HCT116 (cell line): Measurements from ENCODE around the gene LY6G6D. TPM values are rescaled to one million over a fixed set of nuclear protein-coding genes. Genes with fewer than 3 reads are reported as not detected.

Source experiments
- ATAC-seq: fragments of 200-7000 bp; cut with Tn5 transposase; 2 replicates; pipeline ENCODE4 v1.9.1; 2020; ENCODE audit warnings: mild to moderate bottlenecking, moderate library complexity
- BruUV-seq: library from RNA; stranded (reverse); fragments of 400-500 nt; replicated peaks from 2 replicates; lab custom pipeline; 2021; lab: Mats Ljungman, UMichigan
- CTCF ChIA-PET: fragments of 300-600 bp; sonication (Branson Sonifier 250); formaldehyde crosslinking; loops from one replicate; lab custom pipeline; 2021; ENCODE audit warnings: antibody characterized with exemption; lab: Charles Lee
- POLR2A ChIA-PET: fragments of 300-600, 350-600 bp; sonication (Branson Sonifier 250); formaldehyde crosslinking; loops from one replicate; lab custom pipeline; 2021; ENCODE audit warnings: antibody characterized with exemption; lab: Charles Lee
- RAD21 ChIA-PET, 2 experiments: fragments of 300-600 bp; sonication (Branson Sonifier 250); formaldehyde crosslinking; loops; one replicate each; lab custom pipeline; 2023; ENCODE audit warnings: low total read pairs in 2 of 2; ENCODE audit not compliant: uncharacterized antibody in 2 of 2, unreplicated experiment in 2 of 2, low non-redundant PET in 1 of 2; lab: Charles Lee
- DNase-seq: peaks from one replicate; pipeline ENCODE4 v3.0.0-alpha.2; 2010; ENCODE audit warnings: low read depth, low spot score
- H2AFZ ChIP-seq: fragments of 200-600 bp; shearing (Covaris generic), sonication (generic); 2 replicates; pipeline ENCODE4 v1.6.1; 2017; ENCODE audit warnings: low read depth, mixed run types, mixed read lengths, antibody characterized with exemption, low read length; ENCODE audit not compliant: poor library complexity, severe bottlenecking
- H3K27ac ChIP-seq: 2 replicates; pipeline ENCODE4 v1.5.1; 2012; ENCODE audit warnings: low read depth, low read length
- H3K27me3 ChIP-seq: fragments of 200-600 bp; sonication (generic); 2 replicates; pipeline ENCODE4 v1.6.1; 2016; ENCODE audit warnings: mixed run types, low read length, mixed read lengths; ENCODE audit not compliant: insufficient read depth
- H3K36me3 ChIP-seq, 2 experiments: fragments of 200-500 bp in 1 of 2; fragments of 200-600 bp in 1 of 2; sonication (Bioruptor generic) in 1 of 2; sonication (generic) in 1 of 2; 2 replicates each; pipeline versions ENCODE4 v1.5.1 to v1.6.1; 2014 to 2016; ENCODE audit warnings: low read length in 2 of 2, inconsistent platforms in 1 of 2, mixed read lengths in 1 of 2, mixed run types in 1 of 2; ENCODE audit not compliant: insufficient read depth in 2 of 2, control insufficient read depth in 1 of 2
- H3K4me1 ChIP-seq, 2 experiments: fragments of 200-600 bp in 1 of 2; sonication (generic) in 1 of 2; 2 replicates each; pipeline versions ENCODE4 v1.5.1 to v1.6.1; 2012 to 2017; ENCODE audit warnings: low read length in 2 of 2, inconsistent platforms in 1 of 2, mild to moderate bottlenecking in 1 of 2, mixed read lengths in 1 of 2, mixed run types in 1 of 2, moderate library complexity in 1 of 2; ENCODE audit not compliant: insufficient read depth in 2 of 2, control insufficient read depth in 1 of 2
- H3K4me2 ChIP-seq: fragments of 200-600 bp; sonication (generic); 2 replicates; pipeline ENCODE4 v1.6.1; 2017; ENCODE audit warnings: mixed run types, low read length, mixed read lengths
- H3K4me3 ChIP-seq, 2 experiments: fragments of 200-600 bp in 1 of 2; sonication (generic) in 1 of 2; replicated peaks in 1 of 2; 2 replicates each; pipeline ENCODE4 v1.5.1; 2011 to 2016; ENCODE audit warnings: low read length in 2 of 2, control low read depth in 1 of 2, low read depth in 1 of 2, mild to moderate bottlenecking in 1 of 2, mixed read lengths in 1 of 2, mixed run types in 1 of 2
- H3K79me2 ChIP-seq: fragments of 200-600 bp; sonication (generic); 2 replicates; pipeline ENCODE4 v1.6.1; 2017; ENCODE audit warnings: mild to moderate bottlenecking, mixed run types, low read length, moderate library complexity, mixed read lengths; ENCODE audit not compliant: insufficient read depth
- H3K9ac ChIP-seq: fragments of 200-600 bp; sonication (generic); 2 replicates; pipeline ENCODE4 v1.6.1; 2016; ENCODE audit warnings: low read length, mixed read lengths
- H3K9me2 ChIP-seq: fragments of 200-600 bp; sonication (generic), shearing (Covaris generic); 2 replicates; pipeline ENCODE4 v1.6.1; 2017; ENCODE audit warnings: mixed run types, mild to moderate bottlenecking, moderate library complexity; ENCODE audit not compliant: insufficient read depth
- H3K9me3 ChIP-seq, 2 experiments: fragments of 200-500 bp in 1 of 2; fragments of 200-600 bp in 1 of 2; sonication (Bioruptor generic) in 1 of 2; sonication (generic) in 1 of 2; 2 replicates each; pipeline ENCODE4 v1.6.1; 2014 to 2017; ENCODE audit warnings: low read length in 2 of 2, mixed read lengths in 2 of 2, inconsistent platforms in 1 of 2, low read depth in 1 of 2, mild to moderate bottlenecking in 1 of 2, mixed run types in 1 of 2, moderate library complexity in 1 of 2; ENCODE audit not compliant: control insufficient read depth in 1 of 2, insufficient read depth in 1 of 2
- H4K20me1 ChIP-seq: fragments of 200-600 bp; sonication (generic), shearing (Covaris generic); 2 replicates; pipeline ENCODE4 v1.6.1; 2017; ENCODE audit warnings: mixed run types, mild to moderate bottlenecking, moderate library complexity; ENCODE audit not compliant: insufficient read depth
- CEBPB ChIP-seq: IDR thresholded peaks from 2 replicates; pipeline ENCODE4 v1.6.1; 2012; ENCODE audit warnings: low read depth
- ELF1 ChIP-seq: IDR thresholded peaks from 2 replicates; pipeline ENCODE4 v1.6.1; 2012; ENCODE audit warnings: low read depth, borderline replicate concordance
- EZH2 ChIP-seq: fragments of 200-600 bp; sonication (generic); IDR thresholded peaks from 2 replicates; pipeline ENCODE4 v1.6.1; 2017; ENCODE audit warnings: antibody characterized with exemption, mixed run types
- EZH2phosphoT487 ChIP-seq: fragments of 200-600 bp; IDR thresholded peaks from 2 replicates; pipeline ENCODE4 v1.6.1; 2018; ENCODE audit warnings: antibody characterized with exemption, borderline replicate concordance
- FOSL1 ChIP-seq: IDR thresholded peaks from 2 replicates; pipeline ENCODE4 v1.6.1; 2012; ENCODE audit warnings: low read depth
- POLR2A ChIP-seq: IDR thresholded peaks from 2 replicates; pipeline ENCODE4 v1.7.0; 2011; ENCODE audit warnings: borderline replicate concordance; ENCODE audit not compliant: insufficient read depth, insufficient read length; ENCODE audit errors: extremely low read depth
- SRF ChIP-seq: IDR thresholded peaks from 2 replicates; pipeline ENCODE4 v1.6.1; 2012; ENCODE audit warnings: low read depth
- YY1 ChIP-seq: IDR thresholded peaks from 2 replicates; pipeline ENCODE4 v1.6.1; 2011; ENCODE audit warnings: low read length, low read depth, moderate library complexity, mild to moderate bottlenecking; ENCODE audit not compliant: insufficient replicate concordance; ENCODE audit errors: extremely low read depth
- ZFX ChIP-seq: fragments of 450-650 bp; IDR thresholded peaks from 2 replicates; pipeline ENCODE4 v1.6.1; 2017
- ZNF274 ChIP-seq: fragments of 200-500 bp; sonication (Bioruptor generic); IDR thresholded peaks from 2 replicates; pipeline ENCODE4 v1.6.1; 2014; ENCODE audit warnings: mild to moderate bottlenecking, low read depth, low read length, inconsistent platforms
- intact Hi-C: fragments of 100-400 bp; cut with micrococcal nuclease; formaldehyde crosslinking; loops from 2 replicates; pipeline ENCODE4 v1.10.0; 2022
- total RNA-seq: library from RNA; stranded (reverse); gene quantifications from one replicate; pipeline ENCODE4 v1.2.1, GENCODE V29; 2021; ENCODE audit not compliant: unreplicated experiment
- TF ChIP-seq, protein P1 (sequence below): IDR thresholded peaks from 2 replicates; pipeline ENCODE4 v1.6.1; 2012; ENCODE audit warnings: low read depth
- TF ChIP-seq, protein P2 (sequence below): IDR thresholded peaks from 2 replicates; pipeline ENCODE4 v1.6.1; 2012

Gene LY6G6D
- total RNA-seq, 1 experiment from 2014 or later = not detected

DNA sequence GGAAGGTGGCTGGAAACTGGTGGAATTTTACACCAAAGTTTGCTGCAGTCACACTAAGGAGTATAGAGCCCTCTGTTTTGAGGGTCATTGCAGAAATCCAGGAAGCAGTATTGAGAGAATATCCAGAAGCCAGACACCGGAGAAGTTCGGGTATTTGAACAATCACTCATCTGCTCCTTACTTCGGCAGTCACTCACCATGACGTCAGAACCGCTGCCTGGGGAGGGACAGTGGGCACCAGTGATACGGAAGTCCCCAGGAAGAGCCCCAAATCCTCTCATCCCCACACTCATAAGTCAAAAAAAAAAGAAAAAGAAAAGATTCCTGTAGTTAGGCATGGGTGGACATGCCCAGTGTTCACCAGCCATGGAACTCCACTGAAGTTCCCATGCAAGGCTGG is 38.2 kb upstream of the LY6G6D start (continued):
- TF ChIP-seq, protein P1, sequence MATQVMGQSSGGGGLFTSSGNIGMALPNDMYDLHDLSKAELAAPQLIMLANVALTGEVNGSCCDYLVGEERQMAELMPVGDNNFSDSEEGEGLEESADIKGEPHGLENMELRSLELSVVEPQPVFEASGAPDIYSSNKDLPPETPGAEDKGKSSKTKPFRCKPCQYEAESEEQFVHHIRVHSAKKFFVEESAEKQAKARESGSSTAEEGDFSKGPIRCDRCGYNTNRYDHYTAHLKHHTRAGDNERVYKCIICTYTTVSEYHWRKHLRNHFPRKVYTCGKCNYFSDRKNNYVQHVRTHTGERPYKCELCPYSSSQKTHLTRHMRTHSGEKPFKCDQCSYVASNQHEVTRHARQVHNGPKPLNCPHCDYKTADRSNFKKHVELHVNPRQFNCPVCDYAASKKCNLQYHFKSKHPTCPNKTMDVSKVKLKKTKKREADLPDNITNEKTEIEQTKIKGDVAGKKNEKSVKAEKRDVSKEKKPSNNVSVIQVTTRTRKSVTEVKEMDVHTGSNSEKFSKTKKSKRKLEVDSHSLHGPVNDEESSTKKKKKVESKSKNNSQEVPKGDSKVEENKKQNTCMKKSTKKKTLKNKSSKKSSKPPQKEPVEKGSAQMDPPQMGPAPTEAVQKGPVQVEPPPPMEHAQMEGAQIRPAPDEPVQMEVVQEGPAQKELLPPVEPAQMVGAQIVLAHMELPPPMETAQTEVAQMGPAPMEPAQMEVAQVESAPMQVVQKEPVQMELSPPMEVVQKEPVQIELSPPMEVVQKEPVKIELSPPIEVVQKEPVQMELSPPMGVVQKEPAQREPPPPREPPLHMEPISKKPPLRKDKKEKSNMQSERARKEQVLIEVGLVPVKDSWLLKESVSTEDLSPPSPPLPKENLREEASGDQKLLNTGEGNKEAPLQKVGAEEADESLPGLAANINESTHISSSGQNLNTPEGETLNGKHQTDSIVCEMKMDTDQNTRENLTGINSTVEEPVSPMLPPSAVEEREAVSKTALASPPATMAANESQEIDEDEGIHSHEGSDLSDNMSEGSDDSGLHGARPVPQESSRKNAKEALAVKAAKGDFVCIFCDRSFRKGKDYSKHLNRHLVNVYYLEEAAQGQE = no peak
- no peak for TF ChIP-seq EZH2

DNA sequence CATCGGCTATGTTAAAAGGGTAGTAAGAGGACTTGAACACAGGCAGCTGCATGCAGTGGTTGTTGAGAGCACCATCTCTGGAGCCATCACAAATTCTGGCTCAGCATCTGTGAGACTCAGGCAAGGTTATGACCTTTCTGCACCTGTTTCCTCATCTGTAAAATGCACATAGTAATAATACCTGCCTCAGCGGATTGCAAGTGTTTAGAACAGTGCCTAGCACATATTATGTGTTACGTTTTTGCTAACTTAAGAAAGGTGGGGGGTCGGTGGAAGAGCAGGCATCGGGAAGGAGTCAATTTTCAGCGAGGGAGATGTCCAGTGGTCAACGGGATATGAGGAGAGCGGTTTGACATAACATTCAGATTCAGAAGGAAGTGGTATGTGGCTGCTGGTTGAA is 37.2 kb upstream of the LY6G6D start:
- no peaks in the 10 kb centered on the region for H3K9me2 ChIP-seq

More for the DNA sequence above, 37.2 kb upstream of the LY6G6D start:
- H3K9ac ChIP-seq = no peak overlapping the region
- no peaks in the 10 kb centered on the region for H3K9me3 ChIP-seq
- peaks cover 4 to 19% of the 10 kb centered on the region in 2 experiments; a peak in 3 of 4 replicates for H3K4me1 ChIP-seq
- no peaks in the 10 kb centered on the region; a peak in 1 of 4 replicates for H3K36me3 ChIP-seq
- DNase-seq (no peak), ATAC-seq (no peak)
- no peaks in the 10 kb centered on the region for H4K20me1 ChIP-seq
- H3K4me3 ChIP-seq = no peak overlapping the region
- H3K79me2 ChIP-seq = no peaks in the 10 kb centered on the region
- BruUV-seq = no TSS peak
- ChIA-PET CTCF (no interaction called here), RAD21 (interaction anchor here in 1 of 2 experiments (0.5 kb wide), 1 partner anchor 27 kb away, joined by 3 read pairs; no protein-coding TSS in a partner anchor), POLR2A (no interaction called here)
- H3K27me3 ChIP-seq = no peaks in the 10 kb centered on the region
- TF ChIP-seq YY1 (no peak), ZFX (no peak), ELF1 (no peak), EZH2 (no peak), EZH2phosphoT487 (no peak), POLR2A (no peak), FOSL1 (no peak), CEBPB (no peak), SRF (no peak), ZNF274 (no peak)
- TF ChIP-seq, protein P2, sequence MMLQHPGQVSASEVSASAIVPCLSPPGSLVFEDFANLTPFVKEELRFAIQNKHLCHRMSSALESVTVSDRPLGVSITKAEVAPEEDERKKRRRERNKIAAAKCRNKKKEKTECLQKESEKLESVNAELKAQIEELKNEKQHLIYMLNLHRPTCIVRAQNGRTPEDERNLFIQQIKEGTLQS = no peak
- H2AFZ ChIP-seq = no peak overlapping the region
- no peak overlapping the region for H3K27ac ChIP-seq
- H3K4me2 ChIP-seq = no peak overlapping the region
- intact Hi-C loops = no loop called here
